ENCODE data around the gene PLLP. TPM values are rescaled to one million over a fixed set of nuclear protein-coding genes. Genes with fewer than 3 reads are reported as not detected.

Gene PLLP
- total and polyA plus RNA-seq, 12 donors, result 1.0 to 10.0 (median 2.7) TPM

DNA sequence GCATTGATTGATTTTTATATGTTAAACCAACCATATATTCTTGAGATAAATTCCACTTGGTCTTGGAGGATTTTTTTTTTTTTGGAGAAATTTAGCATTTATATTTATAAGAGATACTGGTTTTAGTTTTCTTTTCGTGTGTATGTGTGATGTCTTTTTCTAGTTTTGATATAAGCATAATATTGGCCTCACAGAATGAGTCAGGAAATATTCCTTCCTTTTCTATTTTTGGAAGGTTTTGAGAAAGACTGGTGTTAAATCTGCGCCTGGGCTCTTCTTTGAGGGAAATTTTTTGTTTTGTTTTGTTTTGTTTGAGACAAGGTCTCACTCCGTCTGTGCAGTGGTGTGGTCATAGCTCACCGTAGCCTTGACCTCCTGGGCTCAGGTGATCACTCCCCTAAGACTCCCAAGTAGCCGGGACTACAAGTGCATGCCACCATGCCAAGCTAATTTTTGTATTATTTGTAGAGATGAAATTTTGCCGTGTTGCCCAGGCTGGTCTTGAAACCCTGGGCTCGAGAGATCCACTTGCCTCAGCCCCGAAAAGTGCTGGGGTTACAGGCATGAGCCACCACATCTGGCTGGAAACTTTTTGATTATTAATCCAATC is 45.4 kb upstream of the PLLP start:
- Histone ChIP-seq H3K4me3 (no peak overlapping the region), H3K9me3 (replicated peaks in 1 of 3) (no peaks in the 10 kb centered on the region), H3K4me1 (replicated peaks in 1 of 2) (no peaks in the 10 kb centered on the region), H3K27me3 (no peaks in the 10 kb centered on the region), H3K27ac (no peak overlapping the region), H3K36me3 (replicated peaks in 1 of 2) (no peaks in the 10 kb centered on the region)
- TF ChIP-seq CTCF (IDR thresholded peaks at IDR 0.05) (no peak), POLR2A (IDR thresholded peaks at IDR 0.05) (no peak)
- intact Hi-C loops (cut with DNase I), result no loop called here
- WGBS, 4 donors, result 56 to 67% (median 59%) methylated on average over 8 of the region's 8 CpGs
- DNase-seq, result no peak

GRCh38 chr16:57325458-57325857 is 41.0 kb upstream of the PLLP start:
- no peak for DNase-seq
- 64 to 82% (median 78%) methylated on average over 1 of the region's 1 CpG for WGBS, 4 donors
- H3K36me3 ChIP-seq (replicated peaks in 1 of 2), result no peaks in the 10 kb centered on the region
- no peaks in the 10 kb centered on the region for H3K4me1 ChIP-seq (replicated peaks in 1 of 2)
- TF ChIP-seq CTCF (IDR thresholded peaks at IDR 0.05), result no peak
- no peak for TF ChIP-seq POLR2A (IDR thresholded peaks at IDR 0.05)
- H3K27me3 ChIP-seq, result no peaks in the 10 kb centered on the region
- no peaks in the 10 kb centered on the region for H3K9me3 ChIP-seq (replicated peaks in 1 of 3)
- no peak overlapping the region for H3K4me3 ChIP-seq
- no peak overlapping the region for H3K27ac ChIP-seq
- intact Hi-C loops (cut with DNase I), result no loop called here

- intact Hi-C loops (cut with DNase I), result no loop called here
- H3K4me1 ChIP-seq (replicated peaks in 1 of 2), result no peaks in the 10 kb centered on the region
- no peaks in the 10 kb centered on the region for H3K27me3 ChIP-seq
Observed at GRCh38 chr16:57324749-57325148, 40.3 kb upstream of the PLLP start.

GRCh38 chr16:57319646-57320045 is 35.2 kb upstream of the PLLP start:
- no peak for TF ChIP-seq POLR2A (IDR thresholded peaks at IDR 0.05)
- TF ChIP-seq CTCF (IDR thresholded peaks at IDR 0.05), result no peak
- no peak for DNase-seq
- intact Hi-C loops (cut with DNase I), result no loop called here
- no peak overlapping the region for H3K27ac ChIP-seq
- H3K9me3 ChIP-seq (replicated peaks in 1 of 3), result no peaks in the 10 kb centered on the region
- 53 to 59% (median 56%) methylated on average over 2 of the region's 2 CpGs for WGBS, 4 donors
- H3K4me3 ChIP-seq, result no peak overlapping the region
- no peaks in the 10 kb centered on the region for H3K36me3 ChIP-seq (replicated peaks in 1 of 2)
- no peaks in the 10 kb centered on the region for H3K27me3 ChIP-seq
- H3K4me1 ChIP-seq (replicated peaks in 1 of 2), result peaks cover 0 to under 1% of the 10 kb centered on the region in 2 donors

More at GRCh38 chr16:57324749-57325148, 40.3 kb upstream of the PLLP start:
- Histone ChIP-seq H3K9me3 (replicated peaks in 1 of 3) (no peaks in the 10 kb centered on the region), H3K4me3 (no peak overlapping the region), H3K27ac (no peak overlapping the region), H3K36me3 (replicated peaks in 1 of 2) (no peaks in the 10 kb centered on the region)
- peak in 1 of 7 donors; percentile 34 for DNase-seq
- no peak for TF ChIP-seq POLR2A (IDR thresholded peaks at IDR 0.05)
- no peak for TF ChIP-seq CTCF (IDR thresholded peaks at IDR 0.05)
- WGBS, 4 donors, result 35 to 51% (median 43%) methylated on average over 2 of the region's 2 CpGs
